ENCODE data around the gene MAGEF1.

DNA sequence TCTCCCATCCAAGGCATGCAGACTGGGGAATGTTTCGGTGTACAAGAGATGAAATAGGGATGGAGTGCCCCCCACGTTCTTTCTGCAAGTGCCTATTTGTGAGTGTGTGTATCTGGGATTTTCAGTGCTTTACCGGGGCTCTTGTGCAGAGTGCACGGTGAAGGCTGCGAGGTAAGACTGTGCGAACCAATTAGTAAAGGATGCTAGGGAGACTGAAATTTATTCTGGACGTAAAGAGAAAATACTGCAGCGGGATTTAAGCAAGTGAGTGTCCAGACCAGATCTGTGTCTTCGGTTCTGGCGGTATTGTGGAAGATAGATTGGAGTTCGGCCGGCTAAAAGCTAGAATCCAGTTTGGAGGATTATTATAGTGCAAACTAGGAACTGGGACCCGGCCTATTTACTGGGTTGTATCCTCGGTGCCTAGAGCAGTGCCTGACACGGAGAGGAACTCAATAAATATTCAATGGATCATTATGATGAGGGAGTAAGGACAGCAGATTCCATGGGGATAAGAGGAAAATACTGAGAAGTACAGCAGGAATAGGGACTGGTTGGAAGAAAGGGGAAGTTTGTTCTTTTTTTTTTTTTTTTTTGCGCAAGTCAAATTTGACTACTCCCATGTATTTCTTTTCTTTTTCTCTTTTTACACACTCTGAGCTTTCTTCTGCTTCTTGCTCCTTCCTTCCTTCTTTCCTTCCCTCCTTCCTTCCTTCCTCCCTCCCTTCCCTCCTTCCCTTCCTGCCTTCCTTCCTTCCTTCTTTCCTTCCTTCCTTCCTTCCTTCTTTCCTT lies 580 bp upstream of the MAGEF1 start:
- TF ChIP-seq MAFK (IDR thresholded peaks at IDR 0.05; ENCODE audit: low read depth, low read length): no peak
- no peak for TF ChIP-seq RXRA (IDR thresholded peaks at IDR 0.05; ENCODE audit: insufficient read depth, low read depth, low read length)
- TF ChIP-seq GABPA (IDR thresholded peaks at IDR 0.05; ENCODE audit: borderline replicate concordance, insufficient read depth, low read length): no peak
- no peak for TF ChIP-seq TEAD4 (IDR thresholded peaks at IDR 0.05; ENCODE audit: low read depth, low read length)
- no peak for TF ChIP-seq RNF2 (IDR thresholded peaks at IDR 0.05; ENCODE audit: borderline replicate concordance, low read depth, low read length, missing control alignments, poor library complexity, severe bottlenecking)
- TF ChIP-seq CTCF (IDR thresholded peaks at IDR 0.05; ENCODE audit: control extremely low read depth in 1 of 3, insufficient read depth in 1 of 3, low read depth in 1 of 3, low read length in 3 of 3): no peak
- TF ChIP-seq BRCA1 (IDR thresholded peaks at IDR 0.05; ENCODE audit: low read depth, low read length): no peak
- TF ChIP-seq KDM5A (IDR thresholded peaks at IDR 0.05; ENCODE audit: low read length): no peak
